ENCODE measurements around the gene HTR3B.

DNA sequence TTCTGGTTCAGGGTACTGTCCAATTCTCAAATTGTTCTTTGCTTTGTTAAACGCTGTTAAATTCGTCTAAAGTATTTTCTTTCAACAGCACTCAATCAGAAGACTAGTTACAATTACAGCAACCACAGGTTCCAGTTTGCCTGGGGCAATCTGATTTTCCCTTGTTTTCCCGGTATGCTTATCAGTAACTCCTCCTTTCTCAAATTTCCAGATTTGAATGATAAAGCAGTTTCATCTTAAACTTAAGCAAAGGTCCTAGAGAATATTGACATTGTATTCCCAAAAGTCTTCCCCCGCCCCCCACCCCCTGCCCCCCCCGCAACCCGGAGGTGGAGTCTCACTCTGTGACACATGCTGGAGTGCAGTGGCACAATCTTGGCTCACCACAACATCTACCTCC is 18.7 kb upstream of the HTR3B start:
- TF ChIP-seq, protein P1, sequence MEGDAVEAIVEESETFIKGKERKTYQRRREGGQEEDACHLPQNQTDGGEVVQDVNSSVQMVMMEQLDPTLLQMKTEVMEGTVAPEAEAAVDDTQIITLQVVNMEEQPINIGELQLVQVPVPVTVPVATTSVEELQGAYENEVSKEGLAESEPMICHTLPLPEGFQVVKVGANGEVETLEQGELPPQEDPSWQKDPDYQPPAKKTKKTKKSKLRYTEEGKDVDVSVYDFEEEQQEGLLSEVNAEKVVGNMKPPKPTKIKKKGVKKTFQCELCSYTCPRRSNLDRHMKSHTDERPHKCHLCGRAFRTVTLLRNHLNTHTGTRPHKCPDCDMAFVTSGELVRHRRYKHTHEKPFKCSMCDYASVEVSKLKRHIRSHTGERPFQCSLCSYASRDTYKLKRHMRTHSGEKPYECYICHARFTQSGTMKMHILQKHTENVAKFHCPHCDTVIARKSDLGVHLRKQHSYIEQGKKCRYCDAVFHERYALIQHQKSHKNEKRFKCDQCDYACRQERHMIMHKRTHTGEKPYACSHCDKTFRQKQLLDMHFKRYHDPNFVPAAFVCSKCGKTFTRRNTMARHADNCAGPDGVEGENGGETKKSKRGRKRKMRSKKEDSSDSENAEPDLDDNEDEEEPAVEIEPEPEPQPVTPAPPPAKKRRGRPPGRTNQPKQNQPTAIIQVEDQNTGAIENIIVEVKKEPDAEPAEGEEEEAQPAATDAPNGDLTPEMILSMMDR (IDR thresholded peaks at IDR 0.05), result no peak
- no peak for TF ChIP-seq POLR2A (IDR thresholded peaks at IDR 0.05)
